ENCODE measurements around the gene DSG2. TPM values are rescaled to one million over a fixed set of nuclear protein-coding genes. Genes with fewer than 3 reads are reported as not detected.

Gene DSG2
- total RNA-seq: under 1 TPM; 0.11 to 0.14 TPM
- 0.19 TPM for polyA plus RNA-seq (2013, experiment 1 of 2)
- 0.19 TPM for polyA plus RNA-seq (2013, experiment 2 of 2)
- 0.06 to 10.8 (median 0.64) reads per million in 172 experiments for total RNA-seq

DNA sequence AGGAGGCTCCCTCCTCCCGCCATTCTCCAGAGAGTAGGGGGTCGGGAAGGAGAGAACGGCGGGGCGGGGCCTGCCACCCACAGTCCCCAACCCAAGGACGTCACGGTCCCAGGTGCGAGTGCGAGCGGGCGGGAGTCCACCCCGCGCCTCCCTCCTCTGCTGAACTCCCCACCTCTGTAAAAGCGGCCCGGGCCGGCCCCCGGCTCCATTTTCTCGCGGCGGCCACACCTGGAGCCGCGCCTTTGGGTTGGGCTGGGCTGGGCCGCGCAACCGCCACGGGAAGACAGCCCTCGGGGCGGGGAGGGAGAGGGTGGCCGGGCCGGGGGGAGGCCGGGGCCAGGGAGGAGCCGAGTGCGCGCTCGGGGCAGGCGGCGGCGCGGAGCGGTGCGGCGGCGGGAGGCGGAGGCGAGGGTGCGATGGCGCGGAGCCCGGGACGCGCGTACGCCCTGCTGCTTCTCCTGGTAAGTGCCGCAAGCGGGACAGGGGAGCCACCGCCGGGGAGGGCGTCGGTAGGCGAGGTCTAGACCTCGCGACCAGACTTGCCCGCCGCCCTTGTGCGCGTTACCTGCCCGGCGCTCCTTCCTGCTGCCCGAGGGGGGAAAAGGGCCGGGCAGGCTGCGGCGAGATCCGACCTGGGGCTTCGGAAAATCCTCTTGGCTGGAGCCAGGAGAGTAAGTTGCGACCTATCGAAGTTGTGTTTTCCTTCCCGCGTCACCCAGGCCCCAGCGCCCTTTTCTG, at the start of gene DSG2:
DSG2 (plus strand) TSS at position 342 of the 738 bp plus-strand sequence; CDS start at position 417, 75 bp downstream.
- H3K27ac ChIP-seq (ENCODE audit: low read depth in 1 of 2, low read length in 2 of 2): no peak within 1 kb of the TSS
- H3K9me3 Mint-ChIP-seq: no peaks in the 10 kb centered on the region
- H3K27ac Mint-ChIP-seq: no peak within 1 kb of the TSS
- TF ChIP-seq, protein P1, sequence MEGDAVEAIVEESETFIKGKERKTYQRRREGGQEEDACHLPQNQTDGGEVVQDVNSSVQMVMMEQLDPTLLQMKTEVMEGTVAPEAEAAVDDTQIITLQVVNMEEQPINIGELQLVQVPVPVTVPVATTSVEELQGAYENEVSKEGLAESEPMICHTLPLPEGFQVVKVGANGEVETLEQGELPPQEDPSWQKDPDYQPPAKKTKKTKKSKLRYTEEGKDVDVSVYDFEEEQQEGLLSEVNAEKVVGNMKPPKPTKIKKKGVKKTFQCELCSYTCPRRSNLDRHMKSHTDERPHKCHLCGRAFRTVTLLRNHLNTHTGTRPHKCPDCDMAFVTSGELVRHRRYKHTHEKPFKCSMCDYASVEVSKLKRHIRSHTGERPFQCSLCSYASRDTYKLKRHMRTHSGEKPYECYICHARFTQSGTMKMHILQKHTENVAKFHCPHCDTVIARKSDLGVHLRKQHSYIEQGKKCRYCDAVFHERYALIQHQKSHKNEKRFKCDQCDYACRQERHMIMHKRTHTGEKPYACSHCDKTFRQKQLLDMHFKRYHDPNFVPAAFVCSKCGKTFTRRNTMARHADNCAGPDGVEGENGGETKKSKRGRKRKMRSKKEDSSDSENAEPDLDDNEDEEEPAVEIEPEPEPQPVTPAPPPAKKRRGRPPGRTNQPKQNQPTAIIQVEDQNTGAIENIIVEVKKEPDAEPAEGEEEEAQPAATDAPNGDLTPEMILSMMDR (IDR thresholded peaks at IDR 0.05): no peak
- peaks cover 0 to 10% of the 10 kb centered on the region in 2 experiments for H3K9me3 ChIP-seq (ENCODE audit: control insufficient read depth in 1 of 2, insufficient read depth in 1 of 2, low read length in 2 of 2)
- H3K36me3 Mint-ChIP-seq (ENCODE audit: low read depth): no peaks in the 10 kb centered on the region
- peaks cover 58% of the 10 kb centered on the region for H3K27me3 Mint-ChIP-seq
- peak within 1 kb of the TSS; percentile 82 for H3K4me3 Mint-ChIP-seq
- peaks cover 28 to 44% of the 10 kb centered on the region in 2 experiments for H3K27me3 ChIP-seq (ENCODE audit: control insufficient read depth in 1 of 2, insufficient read depth in 2 of 2, low read length in 2 of 2)
- H3K4me3 ChIP-seq (ENCODE audit: low read length): peak within 1 kb of the TSS; percentile 46
- peaks cover 7% of the 10 kb centered on the region for H3K4me1 Mint-ChIP-seq (ENCODE audit: low read depth)
- intact Hi-C loops (cut with DNase I, micrococcal nuclease): no loop called here
- ATAC-seq (ENCODE audit: poor library complexity) (peak; percentile 62), DNase-seq (peak in 4 of 14 experiments; percentile 4 to 31 (median 10))
- H3K36me3 ChIP-seq (ENCODE audit: insufficient read depth, low read length): no peaks in the 10 kb centered on the region
- peaks cover 8% of the 10 kb centered on the region for H3K4me1 ChIP-seq (ENCODE audit: insufficient read depth, low read length)
- CTCF ChIA-PET: no interaction called here
- POLR2A ChIA-PET: no interaction called here

DNA sequence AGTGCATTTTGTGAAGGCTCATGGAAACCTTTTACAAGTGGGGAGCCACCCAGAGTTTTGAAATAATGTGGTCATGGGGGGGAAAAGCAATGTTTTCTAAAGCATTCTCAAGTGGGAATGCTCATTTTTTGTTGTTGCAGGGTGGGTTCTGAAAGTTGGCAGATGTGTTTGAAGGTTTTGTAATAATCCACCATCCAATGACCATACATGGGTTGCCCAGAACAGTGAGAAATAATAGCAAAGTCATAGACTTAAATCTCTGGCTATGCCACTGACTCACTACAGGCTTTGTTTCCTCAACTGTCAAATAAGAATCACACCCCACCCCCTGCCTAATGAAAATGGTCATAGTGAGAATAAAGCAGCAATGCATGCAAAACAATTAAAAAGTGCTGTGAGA, 47.6 kb upstream of the DSG2 start:
- H3K4me3 ChIP-seq (ENCODE audit: low read length): no peak overlapping the region
- TF ChIP-seq, protein P1 (IDR thresholded peaks at IDR 0.05): no peak
- POLR2A ChIA-PET: no interaction called here
- H3K4me1 ChIP-seq (ENCODE audit: insufficient read depth, low read length): no peaks in the 10 kb centered on the region
- H3K27me3 ChIP-seq (ENCODE audit: control insufficient read depth in 1 of 2, insufficient read depth in 2 of 2, low read length in 2 of 2): no peaks in the 10 kb centered on the region
- CTCF ChIA-PET: no interaction called here
- peaks cover 0 to 7% of the 10 kb centered on the region in 2 experiments for H3K9me3 ChIP-seq (ENCODE audit: control insufficient read depth in 1 of 2, insufficient read depth in 1 of 2, low read length in 2 of 2)
- Mint-ChIP-seq H3K4me1 (ENCODE audit: low read depth) (no peaks in the 10 kb centered on the region), H3K27ac (no peak overlapping the region), H3K27me3 (no peaks in the 10 kb centered on the region), H3K4me3 (no peak overlapping the region), H3K9me3 (no peaks in the 10 kb centered on the region), H3K36me3 (ENCODE audit: low read depth) (no peaks in the 10 kb centered on the region)
- DNase-seq (no peak), ATAC-seq (ENCODE audit: poor library complexity) (no peak)
- intact Hi-C loops (cut with DNase I, micrococcal nuclease): no loop called here
- no peaks in the 10 kb centered on the region for H3K36me3 ChIP-seq (ENCODE audit: insufficient read depth, low read length)
- H3K27ac ChIP-seq (ENCODE audit: low read depth in 1 of 2, low read length in 2 of 2): no peak overlapping the region

DNA sequence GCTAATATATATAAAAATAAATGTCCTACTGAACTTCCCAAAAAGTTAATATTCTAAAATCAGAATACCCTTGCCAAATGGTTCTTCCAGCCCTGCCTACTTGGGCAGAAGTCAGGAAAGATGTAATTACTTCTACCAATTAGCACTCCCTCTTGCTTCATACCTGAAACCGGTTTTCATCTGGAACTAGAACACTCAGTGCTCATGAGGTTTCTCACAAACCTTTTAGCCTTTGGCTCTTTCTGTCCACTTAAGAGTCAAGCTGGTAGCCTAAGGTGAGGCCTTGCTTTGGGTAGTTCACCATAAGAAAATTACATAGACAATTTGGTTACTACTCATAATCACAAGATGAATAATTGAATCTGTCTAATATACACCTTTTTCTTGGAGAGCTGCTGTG, 46.4 kb upstream of the DSG2 start:
- Histone ChIP-seq H3K27me3 (ENCODE audit: control insufficient read depth in 1 of 2, insufficient read depth in 2 of 2, low read length in 2 of 2) (no peaks in the 10 kb centered on the region), H3K4me3 (ENCODE audit: low read length) (no peak overlapping the region), H3K9me3 (ENCODE audit: control insufficient read depth in 1 of 2, insufficient read depth in 1 of 2, low read length in 2 of 2) (peaks cover 0 to under 1% of the 10 kb centered on the region in 2 experiments), H3K36me3 (ENCODE audit: insufficient read depth, low read length) (no peaks in the 10 kb centered on the region), H3K27ac (ENCODE audit: low read depth in 1 of 2, low read length in 2 of 2) (no peak overlapping the region), H3K4me1 (ENCODE audit: insufficient read depth, low read length) (no peaks in the 10 kb centered on the region)
- CTCF ChIA-PET: no interaction called here
- no peaks in the 10 kb centered on the region for H3K36me3 Mint-ChIP-seq (ENCODE audit: low read depth)
- DNase-seq (no peak), ATAC-seq (ENCODE audit: poor library complexity) (no peak)
- TF ChIP-seq, protein P1 (IDR thresholded peaks at IDR 0.05): no peak
- H3K27ac Mint-ChIP-seq: no peak overlapping the region
- H3K4me3 Mint-ChIP-seq: no peak overlapping the region
- H3K27me3 Mint-ChIP-seq: no peaks in the 10 kb centered on the region
- intact Hi-C loops (cut with DNase I, micrococcal nuclease): no loop called here
- POLR2A ChIA-PET: no interaction called here
- no peaks in the 10 kb centered on the region for H3K4me1 Mint-ChIP-seq (ENCODE audit: low read depth)
- H3K9me3 Mint-ChIP-seq: no peaks in the 10 kb centered on the region

Measured in CD4-positive, alpha-beta T cell (primary cell).